ENCODE measurements around the gene PREP.

GRCh38 chr6:105449756-105450390, 47.0 kb upstream of the PREP start:
- no peak for TF ChIP-seq POLR2A (IDR thresholded peaks at IDR 0.05)
- TF ChIP-seq CTCF (IDR thresholded peaks at IDR 0.05), result no peak
